ENCODE results near the gene SLC12A1.

SLC12A1 gene

GRCh38 chr15:48233246-48233645 lies 27.1 kb downstream of the SLC12A1 start:
- no peak overlapping the region for H3K4me3 ChIP-seq (replicated peaks in 1 of 2; ENCODE audit: low read depth in 2 of 2, low read length in 2 of 2)
- no peak for DNase-seq (ENCODE audit: low read depth in 2 of 2)
- TF ChIP-seq CTCF (IDR thresholded peaks at IDR 0.05; ENCODE audit: low read depth, low read length) = no peak

GRCh38 chr15:48239334-48239733 lies 33.2 kb downstream of the SLC12A1 start:
- no peak for TF ChIP-seq CTCF (IDR thresholded peaks at IDR 0.05; ENCODE audit: low read depth, low read length)
- DNase-seq (ENCODE audit: low read depth in 2 of 2) = no peak
- H3K4me3 ChIP-seq (replicated peaks in 1 of 2; ENCODE audit: low read depth in 2 of 2, low read length in 2 of 2) = no peak overlapping the region

GRCh38 chr15:48242015-48242414 lies 35.9 kb downstream of the SLC12A1 start:
- no peak for DNase-seq (ENCODE audit: low read depth in 2 of 2)

GRCh38 chr15:48242535-48242934 lies 36.4 kb downstream of the SLC12A1 start:
- no peak overlapping the region for H3K4me3 ChIP-seq (replicated peaks in 1 of 2; ENCODE audit: low read depth in 2 of 2, low read length in 2 of 2)
- DNase-seq (ENCODE audit: low read depth in 2 of 2) = no peak
- no peak for TF ChIP-seq CTCF (IDR thresholded peaks at IDR 0.05; ENCODE audit: low read depth, low read length)

More at GRCh38 chr15:48242015-48242414, 35.9 kb downstream of the SLC12A1 start:
- H3K4me3 ChIP-seq (replicated peaks in 1 of 2; ENCODE audit: low read depth in 2 of 2, low read length in 2 of 2) = no peak overlapping the region
- no peak for TF ChIP-seq CTCF (IDR thresholded peaks at IDR 0.05; ENCODE audit: low read depth, low read length)

GRCh38 chr15:48244921-48245320 lies 38.8 kb downstream of the SLC12A1 start:
- no peak overlapping the region for H3K4me3 ChIP-seq (replicated peaks in 1 of 2; ENCODE audit: low read depth in 2 of 2, low read length in 2 of 2)
- TF ChIP-seq CTCF (IDR thresholded peaks at IDR 0.05; ENCODE audit: low read depth, low read length) = no peak
- DNase-seq (ENCODE audit: low read depth in 2 of 2) = peak; percentile 9 to 65

GRCh38 chr15:48248414-48248813 lies 42.3 kb downstream of the SLC12A1 start:
- no peak for TF ChIP-seq CTCF (IDR thresholded peaks at IDR 0.05; ENCODE audit: low read depth, low read length)
- DNase-seq (ENCODE audit: low read depth in 2 of 2) = no peak
- H3K4me3 ChIP-seq (replicated peaks in 1 of 2; ENCODE audit: low read depth in 2 of 2, low read length in 2 of 2) = no peak overlapping the region

- peak; percentile 72 for TF ChIP-seq CTCF (IDR thresholded peaks at IDR 0.05; ENCODE audit: low read depth, low read length)
- peak; percentile 88 to 89 for DNase-seq (ENCODE audit: low read depth in 2 of 2)
- no peak overlapping the region for H3K4me3 ChIP-seq (replicated peaks in 1 of 2; ENCODE audit: low read depth in 2 of 2, low read length in 2 of 2)
These were observed 44.6 kb downstream of the SLC12A1 start for GRCh38 chr15:48250640-48251076.

Data from cardiac fibroblast (primary cell).